ENCODE data around the gene XPR1.

GRCh38 chr1:180821970-180822369 lies 190.1 kb downstream of the XPR1 start:
- no peak for TF ChIP-seq CTCF (IDR thresholded peaks at IDR 0.05; ENCODE audit: insufficient read depth, low read depth, low read length)
- no peak for TF ChIP-seq EZH2 (IDR thresholded peaks at IDR 0.05; ENCODE audit: insufficient read depth, low read length)
